Testis (tissue), 3 donors: Measurements from ENCODE around the gene RHBDD3. TPM values are rescaled to one million over a fixed set of nuclear protein-coding genes. Genes with fewer than 3 reads are reported as not detected.
A peak's percentile ranks its signal among the peaks of the same experiment; 100 is the strongest.

Experiments
- DNase-seq: peaks from one replicate; pipeline ENCODE4 v3.0.0-alpha.2; 2019
- H3K27ac ChIP-seq, 2 donors: fragments of 200-600 bp; sonication (generic); one replicate each; pipeline ENCODE4 v1.5.1; 2019
- H3K27me3 ChIP-seq: fragments of 200-600 bp; sonication (generic); one replicate; pipeline ENCODE4 v1.5.1; 2019
- H3K36me3 ChIP-seq: fragments of 200-600 bp; sonication (generic); one replicate; pipeline ENCODE4 v1.5.1; 2017; ENCODE audit warnings: low read depth; ENCODE audit errors: missing control alignments
- H3K4me1 ChIP-seq: fragments of 200-600 bp; sonication (generic); one replicate; pipeline ENCODE4 v1.5.1; 2019
- H3K4me3 ChIP-seq, 2 donors: fragments of 200-600 bp; sonication (generic); one replicate each; pipeline ENCODE4 v1.5.1; 2017 to 2019
- H3K9me3 ChIP-seq: fragments of 200-600 bp; sonication (generic); one replicate; pipeline ENCODE4 v1.5.1; 2017
- CTCF ChIP-seq, 3 experiments: fragments of 450-650 bp in 2 of 3; fragments of 200-600 bp in 1 of 3; sonication (generic) in 1 of 3; IDR thresholded peaks; one replicate each; pipeline ENCODE4 v1.5.1; 2016 to 2019; ENCODE audit warnings: antibody characterized with exemption in 3 of 3, mild to moderate bottlenecking in 2 of 3, moderate library complexity in 1 of 3
- POLR2A ChIP-seq: fragments of 450-650 bp; IDR thresholded peaks from one replicate; pipeline ENCODE4 v1.6.1; 2017; ENCODE audit warnings: antibody characterized with exemption, mild to moderate bottlenecking, moderate library complexity
- WGBS, 2 donors: methylation state at CpG; one replicate each; pipeline ENCODE4 v1.1.5; 2018; 5-methylcytosine and 5-hydroxymethylcytosine counted together
- intact Hi-C: fragments of 100-400 bp; cut with DNase I; formaldehyde crosslinking; loops from one replicate; pipeline ENCODE4 v1.15.1; 2023; ENCODE audit warnings: low total_unique reads
- polyA plus RNA-seq: library from polyadenylated mRNA; stranded (reverse); fragments of 350-450 nt; fragmentation: Illumina TruSeq; extraction: RNeasy Lipid Tissue Mini Kit (QIAGEN cat#74804); gene quantifications from one replicate; pipeline ENCODE4 v1.2.3, GENCODE V29; 2014; ENCODE audit warnings: low read depth, low replicate concordance; ENCODE audit not compliant: insufficient read depth
- total RNA-seq, 2 donors: library from RNA; depleted of rRNA; stranded (reverse); fragments of >200 nt; gene quantifications; one replicate each; pipeline ENCODE4 v1.2.3, GENCODE V29; 2016

RHBDD3 gene
- total and polyA plus RNA-seq, 3 donors from 2014 or later, result 55.1 to 99.2 (median 66.8) TPM

- no peaks in the 10 kb centered on the region for H3K9me3 ChIP-seq
- H3K36me3 ChIP-seq, result no peaks in the 10 kb centered on the region
- TF ChIP-seq POLR2A (no peak), CTCF (IDR thresholded peaks at IDR 0.05) (no peak)
- no peak overlapping the region for H3K4me3 ChIP-seq
- WGBS, 2 donors, result 68 to 78% methylated on average over 10 to 13 of the region's 13 CpGs
- intact Hi-C loops, result no loop called here
- peaks cover 15% of the 10 kb centered on the region for H3K4me1 ChIP-seq
- H3K27ac ChIP-seq, result no peak overlapping the region
- no peaks in the 10 kb centered on the region for H3K27me3 ChIP-seq
- DNase-seq, result no peak
Observed at GRCh38 chr22:29217827-29218757, 49.7 kb downstream of the RHBDD3 start.

- no peaks in the 10 kb centered on the region for H3K27me3 ChIP-seq
- H3K9me3 ChIP-seq, result no peaks in the 10 kb centered on the region
- H3K4me3 ChIP-seq, result no peak overlapping the region
- DNase-seq, result peak; percentile 68
- H3K36me3 ChIP-seq, result no peaks in the 10 kb centered on the region
- peaks cover 15% of the 10 kb centered on the region for H3K4me1 ChIP-seq
- 46 to 53% methylated on average over 9 to 14 of the region's 14 CpGs for WGBS, 2 donors
- H3K27ac ChIP-seq, result no peak overlapping the region
- TF ChIP-seq CTCF (IDR thresholded peaks at IDR 0.05) (no peak), POLR2A (no peak)
- intact Hi-C loops, result no loop called here
Observed at GRCh38 chr22:29216873-29217666, 50.7 kb downstream of the RHBDD3 start.

GRCh38 chr22:29216011-29216872 is 51.5 kb downstream of the RHBDD3 start:
- intact Hi-C loops, result no loop called here
- Histone ChIP-seq H3K27me3 (no peaks in the 10 kb centered on the region), H3K27ac (no peak overlapping the region), H3K4me3 (no peak overlapping the region), H3K9me3 (no peaks in the 10 kb centered on the region), H3K4me1 (peaks cover 15% of the 10 kb centered on the region), H3K36me3 (no peaks in the 10 kb centered on the region)
- no peak for TF ChIP-seq POLR2A
- no peak for DNase-seq
- WGBS, 2 donors, result 68 to 74% methylated on average over 14 of the region's 14 CpGs

- H3K36me3 ChIP-seq, result no peaks in the 10 kb centered on the region
- 84 to 92% methylated on average over 5 to 14 of the region's 14 CpGs for WGBS, 2 donors
- no peaks in the 10 kb centered on the region for H3K9me3 ChIP-seq
- no peak overlapping the region for H3K27ac ChIP-seq
- peaks cover 15% of the 10 kb centered on the region for H3K4me1 ChIP-seq
- no peak for DNase-seq
- H3K27me3 ChIP-seq, result no peaks in the 10 kb centered on the region
- intact Hi-C loops, result no loop called here
- H3K4me3 ChIP-seq, result no peak overlapping the region
- TF ChIP-seq CTCF (IDR thresholded peaks at IDR 0.05) (no peak), POLR2A (no peak)
Observed at GRCh38 chr22:29215012-29215860, 52.5 kb downstream of the RHBDD3 start.
